GM23248 (cell line): ENCODE measurements around the gene BTBD8.

Source experiments
- EZH2 ChIP-seq: fragments of 200-600 bp; sonication (generic); IDR thresholded peaks from 2 replicates; pipeline ENCODE4 v1.6.1; 2018; ENCODE audit warnings: antibody characterized with exemption, mild to moderate bottlenecking; ENCODE audit not compliant: insufficient read depth, poor library complexity, severe bottlenecking
- EZH2phosphoT487 ChIP-seq: fragments of 200-600 bp; sonication (generic); IDR thresholded peaks from 2 replicates; pipeline ENCODE4 v1.6.1; 2018; ENCODE audit warnings: antibody characterized with exemption, moderate library complexity, mild to moderate bottlenecking, low read depth; ENCODE audit not compliant: insufficient read depth

DNA sequence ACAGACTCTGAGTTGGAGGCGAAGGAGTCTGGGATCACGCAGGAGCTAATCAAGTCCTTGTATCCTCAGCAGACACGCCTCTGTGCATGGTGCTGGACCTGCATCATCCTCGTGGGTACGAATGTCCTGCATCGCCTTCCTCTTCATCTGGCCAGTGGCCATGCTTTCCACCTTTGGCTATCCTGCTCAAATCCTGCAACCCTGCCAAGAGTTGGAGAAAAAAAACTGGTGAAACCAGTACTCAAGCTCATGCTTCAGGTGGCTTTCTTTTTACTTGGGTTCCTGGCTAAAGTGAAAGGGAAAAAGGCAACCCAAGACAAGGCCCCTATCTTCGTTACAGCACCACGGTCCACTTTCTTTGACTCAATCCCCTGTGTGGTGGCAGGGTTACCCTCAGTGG, 13.8 kb upstream of the BTBD8 start:
- TF ChIP-seq EZH2phosphoT487 = no peak
- no peak for TF ChIP-seq EZH2
